ENCODE data around the gene ZNF555.

DNA sequence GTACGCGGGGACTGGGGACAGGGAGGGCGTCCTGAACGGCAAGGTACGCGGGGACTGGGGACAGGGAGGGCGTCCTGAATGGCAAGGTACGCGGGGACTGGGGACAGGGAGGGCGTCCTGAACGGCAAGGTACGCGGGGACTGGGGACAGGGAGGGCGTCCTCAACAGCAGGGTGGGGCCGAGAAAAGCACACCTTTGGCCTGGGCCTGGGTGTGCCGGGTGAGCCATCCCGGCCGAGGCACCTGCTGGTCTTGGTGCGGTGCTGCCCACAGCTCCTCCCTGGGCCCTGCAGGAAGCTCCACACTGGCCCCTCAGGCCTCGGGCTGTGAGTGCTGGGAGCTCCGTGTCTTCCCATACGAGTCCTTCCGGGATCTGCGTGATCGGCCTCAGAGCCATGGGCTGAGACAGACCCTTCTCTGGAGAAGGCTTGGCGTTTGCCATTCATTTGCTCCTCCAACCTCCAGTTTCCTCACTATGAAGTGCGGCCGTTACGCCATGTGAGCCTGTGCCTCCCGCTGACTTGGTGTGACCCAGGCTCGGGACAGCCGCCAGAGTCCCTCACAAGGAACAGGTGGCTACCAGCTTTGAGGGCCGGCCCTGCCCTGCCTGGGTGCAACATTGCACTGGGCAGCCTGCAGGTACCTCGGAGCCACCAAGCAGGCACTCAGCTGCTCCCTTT is 29.4 kb upstream of the ZNF555 start:
- TF ChIP-seq POLR2AphosphoS5 (IDR thresholded peaks at IDR 0.05) (no peak), POLR2A (IDR thresholded peaks at IDR 0.05) (no peak)
